Activated gamma-delta T cell treated with anti-CD3 and anti-CD28 coated beads, Interleukin-2, amount 50 U/mL, for 16 hours (primary cell): ENCODE measurements around the gene NKX6-2.
"Not testable (repeated sequence)": the region's sequence is repeated elsewhere in the genome, so short reads cannot be mapped to it uniquely, and the experiment has no call there.

Experiments used
- DNase-seq: peaks from one replicate; pipeline ENCODE4 v3.0.0-alpha.2; 2020; ENCODE audit warnings: low read depth

The NKX6-2 gene

GRCh38 chr10:132755166-132755711 is 30.7 kb downstream of the NKX6-2 start:
- no peak for DNase-seq

- DNase-seq = no peak
These were observed 31.9 kb downstream of the NKX6-2 start for GRCh38 chr10:132754071-132754470.

GRCh38 chr10:132753596-132753995 is 32.4 kb downstream of the NKX6-2 start:
- DNase-seq = no peak

- DNase-seq = no peak
These were observed 33.0 kb downstream of the NKX6-2 start for GRCh38 chr10:132752961-132753360.

- DNase-seq = no peak
These were observed 33.6 kb downstream of the NKX6-2 start for GRCh38 chr10:132752378-132752777.

- DNase-seq = no peak
These were observed 35.0 kb downstream of the NKX6-2 start for GRCh38 chr10:132750936-132751335.

- DNase-seq = no peak
These were observed 36.6 kb downstream of the NKX6-2 start for GRCh38 chr10:132749371-132749795.

GRCh38 chr10:132748545-132749370 is 37.2 kb downstream of the NKX6-2 start:
- DNase-seq = no peak

- DNase-seq = no peak
These were observed 37.8 kb downstream of the NKX6-2 start for GRCh38 chr10:132748135-132748534.

- DNase-seq = no peak
These were observed 38.9 kb downstream of the NKX6-2 start for GRCh38 chr10:132746801-132747625.

GRCh38 chr10:132746386-132746785 is 39.6 kb downstream of the NKX6-2 start:
- no peak for DNase-seq

- DNase-seq = no peak
These were observed 40.0 kb downstream of the NKX6-2 start for GRCh38 chr10:132745971-132746370.

GRCh38 chr10:132745511-132745910 is 40.4 kb downstream of the NKX6-2 start:
- DNase-seq = no peak

- no peak for DNase-seq
These were observed 41.1 kb downstream of the NKX6-2 start for GRCh38 chr10:132744839-132745238.

- no peak for DNase-seq
These were observed 41.9 kb downstream of the NKX6-2 start for GRCh38 chr10:132743925-132744490.

GRCh38 chr10:132743196-132743924 is 42.6 kb downstream of the NKX6-2 start:
- not testable (repeated sequence) for DNase-seq

GRCh38 chr10:132742837-132743194 is 43.1 kb downstream of the NKX6-2 start:
- no peak for DNase-seq

GRCh38 chr10:132742167-132742836 is 43.6 kb downstream of the NKX6-2 start:
- no peak for DNase-seq

GRCh38 chr10:132740588-132740987 is 45.4 kb downstream of the NKX6-2 start:
- DNase-seq = no peak

- DNase-seq = no peak
These were observed 46.7 kb downstream of the NKX6-2 start for GRCh38 chr10:132739225-132739613.
